Peyer's patch (tissue), 4 donors: Measurements from ENCODE around the gene MFSD2B. TPM values are rescaled to one million over a fixed set of nuclear protein-coding genes. Genes with fewer than 3 reads are reported as not detected.

Source experiments
- DNase-seq, 3 donors: peaks; one replicate each; pipeline ENCODE4 v3.0.0-alpha.2; 2017 to 2019
- H3K27ac ChIP-seq, 4 donors: fragments of 200-600 bp; sonication (generic); one replicate each; pipeline ENCODE4 v1.5.1; 2016 to 2019
- H3K27me3 ChIP-seq, 2 donors: fragments of 200-600 bp; sonication (generic); one replicate each; pipeline ENCODE4 v1.5.1; 2019
- H3K36me3 ChIP-seq, 3 donors: fragments of 200-600 bp; sonication (generic); one replicate each; pipeline ENCODE4 v1.5.1; 2016 to 2019
- H3K4me1 ChIP-seq, 4 donors: fragments of 200-600 bp; sonication (generic); one replicate each; pipeline ENCODE4 v1.5.1; 2016 to 2019
- H3K4me3 ChIP-seq, 4 donors: fragments of 200-600 bp; sonication (generic); 1 replicate in 3 of 4; 2 replicates in 1 of 4; pipeline ENCODE4 v1.5.1; 2016 to 2019; ENCODE audit warnings: mild to moderate bottlenecking in 1 of 4
- H3K9me3 ChIP-seq, 4 donors: fragments of 200-600 bp; sonication (generic); one replicate each; pipeline ENCODE4 v1.5.1; 2016 to 2019; ENCODE audit warnings: mild to moderate bottlenecking in 1 of 4
- CTCF ChIP-seq, 6 experiments: fragments of 450-650 bp in 4 of 6; fragments of 200-600 bp in 2 of 6; sonication (generic) in 1 of 6; IDR thresholded peaks; one replicate each; pipeline ENCODE4 v1.5.1; 2017 to 2019; ENCODE audit warnings: antibody characterized with exemption in 6 of 6, mild to moderate bottlenecking in 3 of 6, moderate library complexity in 1 of 6
- POLR2A ChIP-seq, 2 donors: fragments of 450-650 bp; IDR thresholded peaks; one replicate each; pipeline ENCODE4 v1.5.1; 2017; ENCODE audit warnings: antibody characterized with exemption in 2 of 2, mild to moderate bottlenecking in 2 of 2, moderate library complexity in 2 of 2
- total RNA-seq, 4 donors: library from RNA; depleted of rRNA; stranded (reverse); fragments of >200 nt; gene quantifications; one replicate each; pipeline ENCODE4 v1.1.0, GENCODE V29; 2016

The MFSD2B gene
- total RNA-seq, 4 donors from 2014 or later: not detected

GRCh38 chr2:24046930-24047702 lies 37.2 kb downstream of the MFSD2B start, which contains the start of gene WDCP:
Gene WDCP (minus strand): TSS chr2:24047391. CDS start chr2:24039494, 7,897 bp downstream.
- Histone ChIP-seq H3K36me3 (no peaks in the 10 kb centered on the region), H3K4me1 (peaks cover 0 to 25% (median 8%) of the 10 kb centered on the region in 4 donors), H3K9me3 (no peaks in the 10 kb centered on the region), H3K4me3 (peak within 1 kb of the TSS; percentile 62 to 87 (median 66)), H3K27me3 (no peaks in the 10 kb centered on the region), H3K27ac (peak within 1 kb of the TSS; percentile 54 to 75 (median 68))
- DNase-seq: peak; percentile 91 to 99 (median 97)
- TF ChIP-seq CTCF (IDR thresholded peaks at IDR 0.05): no peak
- peak; percentile 25 to 77 for TF ChIP-seq POLR2A (IDR thresholded peaks at IDR 0.05)

- H3K4me3 ChIP-seq: peak overlapping the region in 3 of 4 donors; percentile 62 to 87 (median 64)
- no peak for DNase-seq
- H3K27me3 ChIP-seq: no peaks in the 10 kb centered on the region
- H3K4me1 ChIP-seq: peaks cover 0 to 25% (median 8%) of the 10 kb centered on the region in 4 donors
- H3K9me3 ChIP-seq: no peaks in the 10 kb centered on the region
- H3K27ac ChIP-seq: no peak overlapping the region
- no peak for TF ChIP-seq POLR2A (IDR thresholded peaks at IDR 0.05)
- no peak for TF ChIP-seq CTCF (IDR thresholded peaks at IDR 0.05)
- no peaks in the 10 kb centered on the region for H3K36me3 ChIP-seq
These were observed 37.8 kb downstream of the MFSD2B start for GRCh38 chr2:24047703-24048033.

- H3K4me1 ChIP-seq: peaks cover 0 to 25% (median 8%) of the 10 kb centered on the region in 4 donors
- no peak for TF ChIP-seq POLR2A (IDR thresholded peaks at IDR 0.05)
- TF ChIP-seq CTCF (IDR thresholded peaks at IDR 0.05): no peak
- peak overlapping the region in 2 of 4 donors; percentile 22 to 70 for H3K27ac ChIP-seq
- H3K4me3 ChIP-seq: peak overlapping the region; percentile 63 to 79 (median 68)
- H3K9me3 ChIP-seq: no peaks in the 10 kb centered on the region
- DNase-seq: peak in 1 of 3 donors; percentile 40
- H3K36me3 ChIP-seq: no peaks in the 10 kb centered on the region
- no peaks in the 10 kb centered on the region for H3K27me3 ChIP-seq
These were observed 39.0 kb downstream of the MFSD2B start for GRCh38 chr2:24048769-24049484.

- no peaks in the 10 kb centered on the region for H3K27me3 ChIP-seq
- H3K27ac ChIP-seq: peak within 1 kb of the TSS; percentile 22 to 70 (median 47)
- DNase-seq: peak; percentile 68 to 87 (median 85)
- no peaks in the 10 kb centered on the region for H3K36me3 ChIP-seq
- peak within 1 kb of the TSS; percentile 63 to 79 (median 68) for H3K4me3 ChIP-seq
- TF ChIP-seq POLR2A (IDR thresholded peaks at IDR 0.05) (peak; percentile 48 to 58), CTCF (IDR thresholded peaks at IDR 0.05) (no peak)
- no peaks in the 10 kb centered on the region for H3K9me3 ChIP-seq
- peaks cover 0 to 25% (median 8%) of the 10 kb centered on the region in 4 donors for H3K4me1 ChIP-seq
These were observed 39.7 kb downstream of the MFSD2B start, which contains the start of gene FKBP1B for GRCh38 chr2:24049485-24050021. Gene FKBP1B (plus strand): TSS chr2:24049741. CDS start chr2:24049850, 109 bp downstream.
